ENCODE data around the gene SUMF1. TPM values are rescaled to one million over a fixed set of nuclear protein-coding genes. Genes with fewer than 3 reads are reported as not detected.

Gene SUMF1
- total RNA-seq, 1 donor from 2014 or later: 17.5 TPM

DNA sequence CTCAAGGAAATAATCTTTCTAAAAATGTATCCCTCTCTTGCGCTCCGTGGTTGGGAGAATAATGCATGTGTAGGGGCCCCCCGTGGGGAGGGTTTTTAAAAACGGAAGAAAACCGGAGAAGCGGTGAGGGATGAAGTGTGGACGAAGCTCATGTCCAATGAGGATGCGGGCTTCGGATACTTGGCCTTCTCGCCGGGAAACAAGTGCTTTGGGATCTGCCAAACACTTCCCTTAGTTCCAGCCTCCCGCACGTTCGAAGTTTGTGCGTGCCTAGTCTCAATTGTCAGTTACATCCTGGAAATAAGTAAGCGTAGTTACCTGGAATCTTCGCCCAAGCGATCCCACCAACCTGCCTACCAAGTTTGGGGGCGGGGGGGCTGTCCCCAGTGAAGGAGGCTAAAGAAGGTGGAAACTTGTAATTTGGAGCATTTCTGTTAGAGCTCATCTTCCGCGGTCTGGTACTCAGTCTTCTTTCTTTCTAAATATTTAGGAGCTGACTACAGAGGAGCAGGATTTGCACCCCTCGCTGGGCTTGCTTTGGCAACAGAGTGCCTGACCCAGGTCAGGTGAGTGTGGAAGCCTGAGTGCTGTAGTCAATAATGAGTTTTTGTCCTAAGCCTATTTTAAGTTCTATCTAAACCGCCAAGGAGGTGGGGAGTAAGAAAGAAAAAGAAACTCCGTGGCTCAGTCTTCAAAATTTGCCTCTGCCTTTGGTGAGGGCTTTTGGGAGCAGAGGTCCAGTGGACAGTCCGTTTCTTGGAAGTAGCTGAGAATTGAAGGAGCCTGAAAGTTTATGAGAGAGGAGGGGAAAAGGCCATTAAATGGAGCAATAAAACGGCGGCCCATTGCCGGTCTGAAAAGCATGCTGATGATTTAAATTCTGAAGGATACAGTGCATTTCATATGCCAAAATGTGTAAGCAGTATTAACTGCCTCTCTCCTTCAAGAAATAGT is 27.1 kb upstream of the SUMF1 start:
- TF ChIP-seq CTCF (IDR thresholded peaks at IDR 0.05; ENCODE audit: unreplicated experiment): no peak
- H3K27me3 Mint-ChIP-seq (ENCODE audit: unreplicated experiment): peaks cover 5% of the 10 kb centered on the region
- H3K4me1 Mint-ChIP-seq (ENCODE audit: unreplicated experiment): peaks cover 29% of the 10 kb centered on the region
- H3K36me3 Mint-ChIP-seq (ENCODE audit: low read depth, unreplicated experiment): peaks cover 3% of the 10 kb centered on the region
- H3K9me3 Mint-ChIP-seq (ENCODE audit: unreplicated experiment): no peaks in the 10 kb centered on the region
- H3K4me3 Mint-ChIP-seq (ENCODE audit: unreplicated experiment): peak overlapping the region; percentile 94
- DNase-seq (ENCODE audit: low spot score): peak; percentile 47
- H3K27ac Mint-ChIP-seq (ENCODE audit: unreplicated experiment): peak overlapping the region; percentile 44

- H3K36me3 Mint-ChIP-seq (ENCODE audit: low read depth, unreplicated experiment): peaks cover 3% of the 10 kb centered on the region
- peak within 1 kb of the TSS; percentile 44 for H3K27ac Mint-ChIP-seq (ENCODE audit: unreplicated experiment)
- peak within 1 kb of the TSS; percentile 94 for H3K4me3 Mint-ChIP-seq (ENCODE audit: unreplicated experiment)
- H3K9me3 Mint-ChIP-seq (ENCODE audit: unreplicated experiment): no peaks in the 10 kb centered on the region
- peaks cover 29% of the 10 kb centered on the region for H3K4me1 Mint-ChIP-seq (ENCODE audit: unreplicated experiment)
- H3K27me3 Mint-ChIP-seq (ENCODE audit: unreplicated experiment): peaks cover 5% of the 10 kb centered on the region
- TF ChIP-seq CTCF (IDR thresholded peaks at IDR 0.05; ENCODE audit: unreplicated experiment): no peak
- peak; percentile 98 for DNase-seq (ENCODE audit: low spot score)
Measured at GRCh38 chr3:4493014-4493940, 26.2 kb upstream of the SUMF1 start, which contains the start of gene ITPR1. Gene ITPR1 (plus strand): TSS chr3:4493348. CDS start chr3:4516492, 23,144 bp downstream.

DNA sequence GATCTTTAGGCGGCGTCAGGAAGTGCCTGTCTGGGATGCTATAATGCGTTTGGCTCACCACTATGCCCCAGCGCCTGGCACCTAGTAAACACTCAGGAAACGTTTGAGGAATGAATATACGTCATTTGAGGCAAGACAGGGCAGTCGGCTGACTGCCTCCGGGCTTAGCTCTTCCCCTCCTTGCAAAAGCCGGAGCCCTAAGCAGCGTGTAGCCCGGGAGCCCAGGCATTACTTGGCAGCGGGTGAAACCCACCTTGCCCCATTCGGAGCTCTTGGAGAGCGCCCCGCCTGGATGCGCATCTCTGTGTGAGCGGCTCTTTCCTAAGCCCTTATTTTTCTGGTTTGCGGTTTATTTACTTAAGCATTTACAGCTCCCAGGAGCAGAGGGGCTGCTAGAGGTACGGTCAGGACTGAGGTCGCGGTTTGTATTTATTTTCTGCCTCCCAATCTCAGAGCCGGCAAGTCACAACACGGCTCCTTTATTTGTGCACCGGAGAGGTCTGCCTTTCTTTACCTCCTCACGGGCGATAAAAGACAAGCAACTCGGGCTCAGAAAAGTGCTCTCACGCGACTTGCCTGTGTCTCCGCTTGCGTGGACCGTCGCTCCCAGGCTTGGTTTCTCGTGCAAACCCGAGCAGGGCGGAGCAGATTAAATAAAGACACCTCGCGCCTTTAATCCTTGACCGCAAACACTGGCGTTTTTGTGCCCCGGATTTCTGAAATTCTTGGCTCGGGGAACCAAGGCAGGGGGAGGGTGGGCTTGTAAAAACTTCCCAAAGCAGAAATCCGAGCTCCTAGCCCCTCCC is 25.3 kb upstream of the SUMF1 start:
- Mint-ChIP-seq H3K36me3 (ENCODE audit: low read depth, unreplicated experiment) (peaks cover 3% of the 10 kb centered on the region), H3K27me3 (ENCODE audit: unreplicated experiment) (peaks cover 5% of the 10 kb centered on the region), H3K9me3 (ENCODE audit: unreplicated experiment) (no peaks in the 10 kb centered on the region), H3K4me1 (ENCODE audit: unreplicated experiment) (peaks cover 29% of the 10 kb centered on the region), H3K27ac (ENCODE audit: unreplicated experiment) (peak overlapping the region; percentile 43), H3K4me3 (ENCODE audit: unreplicated experiment) (peak overlapping the region; percentile 94)
- no peak for TF ChIP-seq CTCF (IDR thresholded peaks at IDR 0.05; ENCODE audit: unreplicated experiment)
- peak; percentile 37 for DNase-seq (ENCODE audit: low spot score)

DNA sequence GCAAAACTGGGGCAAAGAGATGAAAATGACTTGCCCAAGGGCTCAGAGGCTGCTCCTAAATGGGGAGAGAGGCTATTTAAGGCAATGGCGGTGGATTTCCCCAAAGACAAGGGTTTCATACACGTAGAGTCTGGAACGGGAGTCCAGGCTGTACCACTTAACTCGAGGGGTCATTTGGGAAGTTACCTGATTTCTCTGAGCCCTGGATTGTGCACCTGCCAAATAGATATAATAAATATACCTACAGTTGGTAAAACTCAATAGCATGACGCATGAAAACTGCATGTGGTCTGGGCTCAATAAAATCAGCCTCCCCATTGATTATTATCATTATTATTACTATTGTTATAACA is 24.8 kb upstream of the SUMF1 start:
- Mint-ChIP-seq H3K9me3 (ENCODE audit: unreplicated experiment) (no peaks in the 10 kb centered on the region), H3K4me3 (ENCODE audit: unreplicated experiment) (peak overlapping the region; percentile 94), H3K27ac (ENCODE audit: unreplicated experiment) (peak overlapping the region; percentile 43), H3K27me3 (ENCODE audit: unreplicated experiment) (peaks cover 5% of the 10 kb centered on the region), H3K4me1 (ENCODE audit: unreplicated experiment) (peaks cover 29% of the 10 kb centered on the region), H3K36me3 (ENCODE audit: low read depth, unreplicated experiment) (peaks cover 3% of the 10 kb centered on the region)
- no peak for DNase-seq (ENCODE audit: low spot score)
- no peak for TF ChIP-seq CTCF (IDR thresholded peaks at IDR 0.05; ENCODE audit: unreplicated experiment)

Measured in endothelial cell (in vitro differentiated cells).